Heart right ventricle (tissue), 16 donors: ENCODE data around the gene DMGDH. TPM values are rescaled to one million over a fixed set of nuclear protein-coding genes. Genes with fewer than 3 reads are reported as not detected.

Source experiments
- ATAC-seq, 8 donors: fragments of 200-7000 bp; cut with Tn5 transposase; one replicate each; pipeline ENCODE4 v1.9.1; 2020; ENCODE audit warnings: mild to moderate bottlenecking in 8 of 8, moderate library complexity in 8 of 8, moderate number of reproducible peaks in 1 of 8
- DNase-seq, 2 donors: peaks; one replicate each; pipeline ENCODE4 v3.0.0-alpha.2; 2020
- H3K27ac ChIP-seq, 10 donors: fragments of 200-600 bp; sonication (generic) in 2 of 10; one replicate each; pipeline versions ENCODE4 v1.5.0 to v1.8.0; 2020 to 2022; ENCODE audit warnings: mild to moderate bottlenecking in 3 of 10
- H3K27me3 ChIP-seq, 7 donors: fragments of 200-600 bp; one replicate each; pipeline ENCODE4 v1.8.0; 2021 to 2022; ENCODE audit warnings: mild to moderate bottlenecking in 2 of 7
- H3K36me3 ChIP-seq, 9 donors: fragments of 200-600 bp; sonication (generic) in 1 of 9; one replicate each; pipeline versions ENCODE4 v1.5.0 to v1.8.0; 2020 to 2022; ENCODE audit warnings: mild to moderate bottlenecking in 2 of 9
- H3K4me1 ChIP-seq, 9 donors: fragments of 200-600 bp; sonication (generic) in 1 of 9; one replicate each; pipeline versions ENCODE4 v1.5.0 to v1.8.0; 2020 to 2022; ENCODE audit warnings: mild to moderate bottlenecking in 4 of 9
- H3K4me3 ChIP-seq, 10 donors: fragments of 200-600 bp; sonication (generic) in 2 of 10; one replicate each; pipeline versions ENCODE4 v1.5.0 to v1.8.0; 2020 to 2022; ENCODE audit warnings: mild to moderate bottlenecking in 7 of 10, moderate library complexity in 2 of 10
- H3K9me3 ChIP-seq, 11 donors: fragments of 200-600 bp in 10 of 11; sonication (generic) in 2 of 11; one replicate each; pipeline versions ENCODE4 v1.5.0 to v1.8.0; 2013 to 2022; ENCODE audit warnings: mild to moderate bottlenecking in 2 of 11, control low read depth in 1 of 11, moderate library complexity in 1 of 11
- CTCF ChIP-seq, 9 donors: fragments of 200-600 bp; sonication (generic) in 2 of 9; IDR thresholded peaks; one replicate each; pipeline versions ENCODE4 v1.5.0 to v1.8.0; 2021 to 2022; ENCODE audit warnings: antibody characterized with exemption in 9 of 9, mild to moderate bottlenecking in 5 of 9, moderate library complexity in 1 of 9
- WGBS, 2 donors: extraction: QIAGEN DNeasy Blood & Tissue Kit; methylation state at CpG; one replicate each; pipeline ENCODE4 v1.1.7; 2013; ENCODE audit warnings: inconsistent platforms in 1 of 2; 5-methylcytosine and 5-hydroxymethylcytosine counted together
- intact Hi-C, 10 donors: fragments of 100-400 bp; cut with DNase I; formaldehyde crosslinking; loops; one replicate each; pipeline versions ENCODE4 v1.11.1 to v1.14.2; 2022
- polyA plus RNA-seq, 2 donors: library from polyadenylated mRNA; stranded (reverse); fragments of 200-250 nt; gene quantifications; one replicate each; pipeline ENCODE4 v1.2.3, GENCODE V29; 2013
- total RNA-seq, 10 donors: library from RNA; stranded (reverse); fragmentation: NEBNext Ultra II Directional in 3 of 10; extraction: Animal tissue kit (Norgen Biotek cat#: 25700) in 3 of 10; gene quantifications; one replicate each; pipeline versions ENCODE4 v1.2.1 to v1.2.4, GENCODE V29; 2021 to 2023
- donor health status: Arrhythmogenic right ventricular cardiomyopathy.
- donor health status: ischemic (EF 13 %, LVEDD 7.1; RV severe dilation, severe dysfunction).
- donor health status: healthy with polysubstance abuse.
- donor health status: DM: no; HTN: yes; CAD: no.
- donor health status: DM: no; HTN: no; CAD: no.
- donor health status: ischemic (EF 25% LVEDD 6.9; RV normal size, moderate dysfunction).
- donor health status: ischemic (EF 25% LVEDD 5.7; RV mildly dilated, moderate dysfunction).
- donor health status: healthy.
- donor health status: DM: yes; HTN: yes; CAD: no.
- donor health status: Ischemic cardiomyopathy.
- donor health status: ischemic (EF 35%, LVEDD 5.7; RV mildly dilated, moderate dysfunction).
- donor health status: nonischemic (EF 11% LVEDD 7.7; RV severe dilation, severe dysfunction).
- donor health status: DM: yes; HTN: yes; CAD: no.
- donor health status: PGD.
- donor health status: ischemic (EF 29% LVEDD 5.4; RV normal size, mild dysfunction).
- donor health status: nonischemic (EF 23%, LVEDD 6.1; RV moderate dilation, normal function).

Gene DMGDH
- total and polyA plus RNA-seq, 12 donors, result 0.17 to 3.4 (median 1.9) TPM

GRCh38 chr5:78985725-78986223 lies 83.7 kb downstream of the DMGDH start:
- intact Hi-C loops, result no loop called here
- H3K4me3 ChIP-seq, result peak overlapping the region; percentile 56 to 92 (median 83)
- H3K27ac ChIP-seq, result peak overlapping the region; percentile 92 to 99 (median 97)
- no peaks in the 10 kb centered on the region for H3K9me3 ChIP-seq
- peak; percentile 23 to 61 (median 48) for ATAC-seq
- no peaks in the 10 kb centered on the region for H3K36me3 ChIP-seq
- peaks cover 0 to 27% (median 14%) of the 10 kb centered on the region in 9 donors for H3K4me1 ChIP-seq
- 3 to 8% methylated on average over 11 of the region's 11 CpGs for WGBS, 2 donors
- no peak for TF ChIP-seq CTCF (IDR thresholded peaks at IDR 0.05)
- no peaks in the 10 kb centered on the region for H3K27me3 ChIP-seq
- peak in 1 of 2 donors; percentile 42 for DNase-seq

GRCh38 chr5:78985116-78985724 lies 84.3 kb downstream of the DMGDH start, which contains the start of gene ARSB:
Gene ARSB, minus strand, starts transcription at chr5:78985310. Its CDS starts 62 bp downstream, at chr5:78985248.
- TF ChIP-seq CTCF (IDR thresholded peaks at IDR 0.05), result no peak
- peak within 1 kb of the TSS; percentile 92 to 99 (median 97) for H3K27ac ChIP-seq
- DNase-seq (peak; percentile 45 to 62), ATAC-seq (peak; percentile 42 to 72 (median 58))
- 0% methylated on average over 53 to 57 of the region's 57 CpGs for WGBS, 2 donors
- H3K36me3 ChIP-seq, result no peaks in the 10 kb centered on the region
- peak within 1 kb of the TSS; percentile 56 to 92 (median 83) for H3K4me3 ChIP-seq
- no peaks in the 10 kb centered on the region for H3K27me3 ChIP-seq
- H3K9me3 ChIP-seq, result no peaks in the 10 kb centered on the region
- intact Hi-C loops, result no loop called here
- H3K4me1 ChIP-seq, result peaks cover 0 to 30% (median 14%) of the 10 kb centered on the region in 9 donors

- Histone ChIP-seq H3K4me1 (peaks cover 0 to 35% (median 14%) of the 10 kb centered on the region in 9 donors), H3K36me3 (no peaks in the 10 kb centered on the region), H3K9me3 (no peaks in the 10 kb centered on the region), H3K27ac (peak overlapping the region; percentile 92 to 99 (median 97)), H3K4me3 (peak overlapping the region; percentile 56 to 92 (median 83)), H3K27me3 (no peaks in the 10 kb centered on the region)
- peak in 7 of 9 donors; percentile 26 to 65 (median 44) for TF ChIP-seq CTCF (IDR thresholded peaks at IDR 0.05)
- ATAC-seq, result peak; percentile 91 to 94 (median 92)
- intact Hi-C loops, result loop anchor here in 1 of 10 donors (5.0 kb wide), 1 partner anchor 77 kb away; no protein-coding TSS in a partner anchor
- WGBS, 2 donors, result 0 to 1% methylated on average over 65 to 79 of the region's 79 CpGs
- peak; percentile 87 for DNase-seq
Measured at GRCh38 chr5:78984439-78985115, 84.9 kb downstream of the DMGDH start.
